NCI-H1417 treated with DMSO at 0.1 percent for 48 hours (cell line): ENCODE results near the gene HEXD.
"Not testable (repeated sequence)": the region's sequence is repeated elsewhere in the genome, so short reads cannot be mapped to it uniquely, and the experiment has no call there.

Source experiments
- DNase-seq: peaks from one replicate; lab custom pipeline; 2025; lab: John Stamatoyannopoulos, UW

The HEXD gene

DNA sequence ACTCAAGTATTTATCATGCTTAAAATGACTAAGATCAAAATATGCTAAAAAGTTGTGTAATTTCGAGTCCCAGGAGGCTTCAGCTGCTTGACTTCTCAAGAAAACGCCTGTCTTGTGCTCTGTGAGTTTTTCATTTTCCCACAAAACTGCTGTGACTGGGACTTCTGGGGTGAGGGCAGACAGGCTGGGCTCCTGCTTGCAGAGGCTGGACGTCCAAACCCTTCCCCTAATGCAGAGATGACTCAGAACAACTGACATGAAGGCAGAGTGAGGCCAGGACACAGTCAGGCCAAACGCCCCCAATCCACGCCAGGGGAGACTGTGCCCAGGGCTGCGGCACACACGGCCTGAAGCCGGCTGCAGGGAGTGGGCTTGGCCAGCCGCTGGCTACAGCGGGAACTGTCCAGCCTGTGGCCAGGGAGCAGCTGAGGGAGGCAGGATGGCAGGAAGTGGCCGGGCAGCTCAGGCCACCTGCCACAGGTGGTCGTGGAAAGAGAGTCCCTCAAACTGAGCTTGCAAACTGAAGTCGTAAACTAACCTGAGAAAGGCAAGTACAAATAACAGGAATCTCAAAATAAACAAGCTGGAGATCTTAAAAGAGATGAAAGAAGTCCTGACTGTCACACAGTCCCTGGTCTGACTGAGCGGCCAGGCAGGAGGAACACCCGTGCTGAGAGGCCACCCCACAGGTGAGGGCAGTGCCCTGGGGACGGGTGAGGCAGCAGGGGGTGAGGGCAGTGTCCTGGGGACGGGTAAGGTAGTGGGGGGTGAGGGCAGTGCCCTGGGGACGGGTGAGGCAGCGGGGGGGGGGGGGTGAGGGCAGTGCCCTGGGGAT, 21.3 kb upstream of the HEXD start:
- DNase-seq = no peak

DNA sequence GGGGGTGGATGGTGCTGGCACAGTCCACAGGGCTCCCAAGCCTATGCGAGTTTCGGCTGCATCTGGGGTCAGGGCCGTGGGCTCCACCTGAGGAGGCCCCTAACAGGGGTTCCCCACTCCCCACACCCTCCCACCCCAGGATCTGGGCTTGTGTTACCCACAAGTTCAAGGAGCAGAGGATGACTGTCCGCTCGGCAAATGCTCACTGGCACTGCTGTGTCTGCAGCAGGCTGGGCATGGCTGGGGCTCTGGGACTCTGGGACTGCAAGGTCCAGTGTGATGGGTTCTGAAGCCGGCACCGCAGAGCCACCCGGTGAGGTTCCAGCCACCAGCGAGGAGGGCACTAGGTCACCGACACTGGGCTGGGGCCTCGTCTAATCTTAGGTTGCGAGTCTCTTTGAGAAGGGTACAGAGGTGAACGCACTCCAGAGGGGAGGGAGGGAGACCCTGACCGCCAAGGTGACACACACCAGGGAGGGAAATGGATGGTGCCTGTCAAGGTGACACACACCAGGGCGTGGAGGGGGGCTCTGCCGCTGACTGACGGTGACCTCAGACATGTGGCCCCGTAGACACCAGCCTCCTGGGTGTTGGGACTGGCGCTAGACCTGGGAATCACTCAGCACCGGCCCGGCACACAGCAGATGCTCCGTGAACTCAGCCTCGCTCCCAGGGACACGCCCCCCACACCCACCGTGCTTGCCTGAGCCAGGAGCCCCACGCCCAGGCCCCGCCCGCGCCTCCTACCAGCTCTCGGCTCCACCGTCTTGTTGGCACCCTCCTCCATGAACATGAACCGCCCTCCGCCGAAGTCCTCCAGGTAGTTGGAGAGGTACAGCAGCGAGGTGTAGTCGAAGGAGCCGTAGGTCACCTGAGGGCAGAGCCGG, 20.5 kb upstream of the HEXD start:
- no peak for DNase-seq

DNA sequence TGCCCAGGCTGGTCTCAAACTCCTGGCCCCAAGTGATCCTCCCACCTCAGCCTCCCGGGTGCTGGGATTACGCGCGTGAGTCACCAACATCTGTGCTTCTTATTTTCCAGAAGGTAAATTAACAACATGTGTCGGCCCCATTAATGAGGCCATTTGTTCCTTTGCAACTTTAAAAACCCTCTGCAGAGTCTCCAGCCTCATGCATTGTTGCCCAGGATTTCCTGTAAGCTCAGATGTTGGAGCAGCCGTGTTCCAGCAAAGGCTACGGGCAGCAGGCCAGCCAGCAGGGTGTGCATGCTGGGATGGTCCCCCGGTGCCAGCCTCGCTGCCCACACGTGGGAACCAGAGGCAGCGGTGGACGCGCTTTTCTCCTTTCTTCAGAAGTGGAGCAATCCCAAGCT, 19.1 kb upstream of the HEXD start:
- no peak for DNase-seq

DNA sequence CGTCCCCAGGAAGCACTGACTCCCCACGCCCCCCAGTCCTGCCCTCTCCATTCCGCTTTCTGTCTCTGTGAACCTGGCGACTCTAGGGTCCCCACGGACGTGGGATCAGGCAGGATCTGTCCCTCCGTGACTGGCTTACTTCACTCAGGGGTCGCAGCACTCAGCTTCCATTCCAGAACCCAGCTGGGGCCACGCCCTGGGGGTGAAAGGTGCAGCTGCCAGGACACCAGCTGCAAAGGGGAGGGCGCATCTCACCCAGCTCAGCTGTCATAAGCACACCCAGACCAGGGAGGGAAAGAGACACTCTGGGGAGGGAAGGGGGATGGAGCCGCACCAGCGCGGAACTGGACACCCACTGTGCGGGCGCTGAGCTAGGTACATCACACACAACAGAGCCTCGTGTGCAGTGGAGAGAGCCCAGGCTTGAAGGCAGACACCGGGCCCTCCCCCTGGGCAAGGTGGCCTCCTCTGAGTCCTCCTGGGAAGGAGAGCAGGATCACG, 18.5 kb upstream of the HEXD start:
- no peak for DNase-seq

DNA sequence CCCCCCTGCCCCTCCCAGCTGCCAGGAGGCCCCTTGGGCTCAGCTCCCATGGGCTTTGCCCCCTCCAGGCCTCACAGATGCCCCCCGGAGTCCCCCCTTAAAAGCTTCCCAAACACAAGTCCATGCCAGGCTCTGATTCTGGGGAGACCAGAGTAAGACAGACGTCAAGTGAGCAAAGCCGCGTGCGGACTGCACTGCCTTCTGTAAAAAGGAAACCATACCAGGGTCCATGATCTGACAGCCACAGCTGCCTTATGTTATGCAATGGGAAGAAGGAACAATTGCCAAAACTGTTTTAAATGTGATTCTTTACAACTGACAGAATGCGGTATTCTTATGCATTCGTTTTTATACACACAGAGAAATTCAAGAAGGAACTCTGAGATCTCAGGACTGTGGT, 17.9 kb upstream of the HEXD start:
- no peak for DNase-seq

DNA sequence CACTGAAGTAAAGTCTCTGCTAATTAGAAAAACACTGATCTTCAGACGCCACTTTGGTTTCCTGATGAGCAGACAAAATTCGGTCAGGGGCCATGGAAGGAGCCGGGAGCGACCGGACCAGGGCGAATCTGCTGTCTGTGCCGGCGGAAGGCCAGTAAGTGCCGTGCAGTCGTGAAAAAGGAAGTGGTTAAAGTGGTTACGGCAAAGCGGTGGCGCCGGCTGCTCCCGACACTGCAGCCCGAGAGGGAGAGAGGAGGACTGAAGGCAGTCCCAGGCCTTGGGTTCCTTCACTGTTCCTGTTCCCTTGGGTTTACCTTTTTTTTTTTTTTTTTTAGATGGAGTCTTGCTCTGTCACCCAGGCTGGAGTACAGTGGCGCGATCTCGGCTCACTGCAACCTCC, 17.3 kb upstream of the HEXD start:
- no peak for DNase-seq

DNA sequence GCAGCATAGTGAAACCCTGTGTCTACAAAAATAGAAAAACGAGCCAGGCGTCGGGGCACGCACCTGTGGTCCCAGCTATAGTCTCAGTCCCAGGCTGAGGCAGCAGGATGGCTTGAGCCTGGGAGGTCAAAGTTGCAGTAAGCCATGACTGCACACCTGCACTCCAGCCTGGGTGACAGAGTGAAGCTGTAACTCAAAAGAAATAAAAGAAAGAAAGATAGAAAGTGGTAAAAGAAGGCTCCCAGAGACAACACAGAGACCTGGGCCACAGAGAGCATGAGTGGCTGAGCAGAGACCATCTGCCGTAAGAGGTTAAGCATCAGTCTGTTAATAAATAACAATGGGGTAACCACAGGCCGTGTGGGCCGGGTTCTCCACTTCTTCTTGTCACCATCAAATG, 15.3 kb upstream of the HEXD start:
- DNase-seq = no peak

DNA sequence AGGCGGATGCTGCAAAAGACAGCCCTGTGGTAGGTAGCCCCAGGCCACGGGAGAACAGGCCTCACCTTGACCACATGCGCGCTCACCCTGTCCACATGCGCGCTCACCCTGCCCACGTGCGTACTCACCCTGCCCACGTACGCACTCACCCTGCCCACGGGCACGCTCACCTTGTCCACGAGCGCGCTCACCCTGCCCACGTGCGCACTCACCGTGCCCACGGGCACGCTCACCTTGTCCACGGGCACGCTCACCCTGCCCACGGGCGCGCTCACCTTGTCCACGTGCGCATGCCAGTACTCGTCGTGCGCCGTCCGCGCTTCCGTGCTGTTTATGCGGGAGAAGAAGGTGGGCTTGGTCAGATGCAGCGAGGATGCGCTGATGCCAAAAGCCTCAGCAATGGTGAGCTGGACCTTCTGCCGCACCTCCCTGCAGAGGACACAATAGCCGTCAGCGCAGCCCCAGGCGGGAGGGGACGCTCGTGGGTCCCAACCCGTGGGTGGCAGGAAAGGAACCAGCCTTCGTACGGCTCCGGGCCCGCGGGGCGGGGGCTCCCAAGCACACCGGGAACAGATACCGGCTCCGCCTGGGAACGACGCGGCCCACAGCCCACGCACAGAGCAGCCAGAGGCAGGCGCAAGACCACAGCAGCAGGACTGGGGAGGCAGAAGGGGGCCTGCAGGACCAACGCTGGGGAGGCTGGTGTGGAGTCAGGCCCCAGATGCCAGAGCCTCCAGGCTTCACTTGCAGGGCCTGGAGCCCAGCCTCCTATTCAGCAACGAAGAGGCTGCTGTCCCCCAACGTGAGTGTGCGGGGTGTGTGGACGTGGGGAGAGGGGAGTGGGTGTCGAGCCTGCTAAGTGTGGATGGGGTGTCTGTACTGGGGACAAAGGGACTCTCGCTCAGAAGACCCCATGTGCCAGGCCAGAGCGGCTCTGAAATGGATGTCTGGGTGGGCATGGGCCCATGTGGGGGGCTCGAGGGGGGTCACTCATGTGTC, 14.2 kb upstream of the HEXD start:
- DNase-seq = no peak

DNA sequence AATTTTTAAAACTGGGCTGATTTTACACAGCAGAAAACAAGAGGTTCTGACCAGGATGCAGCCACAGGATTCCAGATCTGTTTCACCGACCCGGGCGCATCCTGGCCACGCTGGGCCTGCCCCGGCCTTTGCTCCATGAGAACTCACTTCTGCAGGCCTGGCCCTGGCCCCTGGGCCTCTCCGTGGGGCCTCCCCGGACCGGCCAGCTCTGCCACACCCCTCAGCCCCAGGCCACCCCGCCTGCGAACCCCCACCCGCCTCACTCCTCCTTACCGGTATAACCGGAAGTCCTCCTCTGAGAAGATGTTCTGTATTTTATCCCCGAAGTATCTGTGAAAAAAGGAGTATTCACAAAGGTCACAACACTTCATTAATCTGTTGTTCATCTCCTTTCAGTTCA, 13.1 kb upstream of the HEXD start:
- DNase-seq = no peak

DNA sequence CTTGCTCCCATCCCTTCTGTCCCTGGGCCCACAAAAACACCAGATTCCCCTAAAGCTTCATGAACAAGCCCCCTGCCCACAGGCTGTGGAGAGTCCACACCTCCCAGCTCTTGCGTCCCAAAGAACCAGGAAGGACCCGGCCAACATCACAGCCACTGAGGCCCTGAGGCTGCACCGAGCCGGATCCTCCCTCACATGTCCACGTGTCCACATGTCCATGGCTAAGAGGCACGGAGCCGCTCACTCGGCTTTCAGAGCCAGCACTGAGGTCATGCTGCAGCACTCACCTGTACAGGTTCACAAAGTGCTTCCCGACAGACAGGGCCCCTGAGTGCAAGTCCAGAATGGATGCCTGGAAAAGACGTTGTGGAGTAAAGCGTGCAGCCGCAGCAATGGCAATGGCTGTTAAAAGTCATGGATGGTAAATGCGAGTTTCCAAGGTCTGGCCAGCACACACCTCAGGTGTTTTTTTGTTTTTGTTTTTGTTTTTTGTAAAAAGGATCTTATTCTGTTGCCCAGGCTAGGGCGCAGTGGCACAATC, 11.9 kb upstream of the HEXD start:
- DNase-seq = no peak

DNA sequence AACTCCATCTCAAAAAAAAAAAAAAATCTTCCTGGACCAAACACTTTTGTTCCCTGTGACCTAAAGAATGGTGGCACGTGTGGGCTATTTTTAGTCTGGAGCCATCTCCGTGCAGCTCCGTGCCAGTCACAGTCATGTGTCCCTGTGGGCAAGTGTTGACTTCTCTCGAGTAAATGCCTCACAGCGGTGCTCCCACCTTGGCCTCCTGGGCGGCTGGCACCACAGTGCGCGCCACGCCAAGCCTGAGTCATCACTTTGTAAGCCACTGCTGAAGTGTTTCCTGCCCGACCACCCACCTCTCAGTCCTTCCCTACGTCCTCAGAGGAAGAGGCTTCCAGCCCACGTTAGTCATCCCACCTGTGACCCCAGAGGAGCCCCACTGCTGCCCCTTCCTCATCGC, 10.9 kb upstream of the HEXD start:
- no peak for DNase-seq

DNA sequence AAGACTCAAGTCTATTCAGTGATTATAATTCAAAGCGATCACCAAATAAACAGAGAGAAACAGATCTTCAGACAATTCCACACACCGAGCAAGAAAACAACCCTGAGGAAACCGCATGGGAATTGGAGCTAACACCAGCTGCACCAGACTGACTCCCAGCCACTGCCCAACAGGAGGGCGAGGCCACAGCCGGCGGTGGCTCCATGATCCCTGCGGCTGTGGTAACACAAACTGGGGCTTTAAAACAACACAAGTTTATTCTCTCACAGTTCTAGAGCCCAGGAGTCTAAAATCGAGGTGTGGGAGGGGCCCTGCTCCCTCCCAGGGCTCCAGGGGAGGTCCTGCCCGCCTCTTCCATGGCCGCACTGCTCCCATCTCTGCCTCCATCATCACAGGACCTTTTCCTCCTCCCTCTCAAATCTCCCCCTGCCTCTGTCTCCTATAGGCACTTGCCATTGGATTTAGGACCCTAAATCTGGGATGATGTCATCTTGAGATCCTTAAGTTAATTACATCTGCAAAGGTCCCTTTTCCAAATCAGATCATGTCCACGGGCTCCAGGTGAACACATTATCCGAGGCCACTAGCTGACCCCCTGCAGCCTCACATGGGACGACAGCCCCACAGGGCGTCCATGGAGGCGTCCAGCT, 9.7 kb upstream of the HEXD start:
- no peak for DNase-seq

DNA sequence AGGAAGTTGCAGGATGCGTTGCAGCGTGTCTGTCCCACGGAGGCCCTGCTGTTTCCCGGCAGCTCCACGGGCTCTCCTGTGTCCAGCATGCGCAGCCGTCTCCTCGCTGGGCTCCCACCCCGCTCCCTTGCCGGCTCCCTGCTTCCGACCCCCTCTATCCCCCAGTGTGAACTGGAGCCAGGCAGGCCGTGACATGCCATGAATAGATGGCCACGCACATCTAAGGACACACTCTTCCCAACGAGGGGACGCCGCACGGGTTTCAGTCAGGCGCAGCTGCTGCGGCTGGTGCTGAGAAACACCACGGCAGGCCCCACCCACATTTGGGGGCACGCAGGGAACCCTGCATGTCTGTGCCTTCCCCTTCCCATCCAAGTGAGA, 9.2 kb upstream of the HEXD start:
- no peak for DNase-seq

DNA sequence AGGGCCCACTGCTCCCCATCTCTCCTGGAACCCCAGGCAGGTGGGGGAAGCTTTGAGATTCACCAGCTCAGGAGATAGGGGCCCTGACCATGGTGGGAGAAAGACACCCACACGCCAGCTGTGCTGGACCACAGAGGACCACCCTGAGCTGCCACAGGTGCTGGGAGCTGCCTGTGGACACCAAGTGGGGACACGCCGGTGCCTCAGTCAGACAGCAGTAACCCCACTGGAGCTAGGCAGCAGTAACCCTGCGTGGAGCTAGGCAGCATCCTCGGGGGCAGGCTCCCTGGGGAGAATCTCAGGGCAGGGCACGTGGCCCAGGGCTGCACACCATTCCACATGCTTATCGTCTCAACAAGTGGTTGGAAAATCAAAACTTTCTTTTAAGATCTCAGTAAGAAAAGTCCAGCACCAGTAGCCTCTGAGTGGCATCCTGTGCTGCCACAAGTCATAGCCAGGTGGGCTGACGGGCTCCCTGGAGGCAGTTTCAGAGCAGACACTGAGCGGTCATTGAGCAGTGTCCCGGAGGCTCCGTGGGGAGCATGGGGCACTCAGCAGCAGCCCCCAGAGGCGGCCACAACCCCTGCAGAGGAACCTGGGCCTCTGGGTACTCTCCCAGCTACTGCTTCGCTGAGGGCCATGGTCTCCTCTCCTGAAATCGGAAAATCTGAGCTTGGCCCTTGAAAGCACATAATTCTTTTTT, 8.0 kb upstream of the HEXD start:
- DNase-seq = no peak

DNA sequence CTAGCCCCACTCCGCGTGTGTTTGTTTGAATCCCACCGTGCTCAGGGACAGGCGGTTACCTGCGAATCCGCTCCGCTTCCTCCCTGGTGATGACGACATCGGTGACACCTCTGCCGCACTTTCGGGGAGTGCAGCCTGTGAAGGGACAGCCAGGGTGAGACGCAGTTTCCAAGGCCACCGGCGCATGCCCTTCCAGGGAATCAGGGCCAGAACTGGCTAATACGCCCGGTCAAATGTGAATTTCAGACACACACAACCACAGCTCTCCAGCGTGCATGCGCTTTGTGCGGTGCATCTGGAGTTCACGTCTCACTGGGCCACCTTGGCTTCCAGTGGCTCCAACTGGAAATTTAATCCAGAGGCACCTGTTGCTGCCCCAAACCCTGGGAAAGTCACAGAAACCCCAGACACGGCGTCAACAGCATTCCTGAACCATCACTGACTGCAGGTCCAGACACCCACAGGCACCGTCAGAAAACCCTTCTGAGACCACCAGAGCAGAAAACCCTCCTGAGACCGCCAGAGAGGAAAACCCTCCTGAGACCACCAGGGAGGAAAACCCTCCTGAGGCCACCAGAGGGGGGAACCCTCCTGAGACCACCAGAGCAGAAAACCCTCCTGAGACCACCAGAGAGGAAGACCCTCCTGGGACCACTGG, 6.6 kb upstream of the HEXD start:
- no peak for DNase-seq

DNA sequence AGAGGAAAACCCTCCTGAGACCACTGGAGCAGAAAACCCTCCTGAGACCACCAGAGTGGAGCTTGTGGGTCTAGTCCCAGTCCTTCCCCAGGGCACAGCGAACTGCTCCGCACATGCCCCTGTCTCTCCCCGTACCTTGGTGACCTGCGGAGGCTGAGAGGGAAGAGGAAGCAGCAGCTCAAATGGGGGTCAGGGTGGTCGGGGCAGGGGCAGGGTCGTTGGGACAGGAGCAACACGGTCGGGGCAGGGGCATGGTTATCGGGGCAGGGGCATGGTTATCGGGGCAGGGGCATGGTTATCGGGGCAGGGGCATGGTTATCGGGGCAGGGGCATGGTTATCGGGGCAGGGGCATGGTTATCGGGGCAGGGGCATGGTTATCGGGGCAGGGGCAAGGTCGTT, 6.1 kb upstream of the HEXD start:
- not testable (repeated sequence) for DNase-seq

DNA sequence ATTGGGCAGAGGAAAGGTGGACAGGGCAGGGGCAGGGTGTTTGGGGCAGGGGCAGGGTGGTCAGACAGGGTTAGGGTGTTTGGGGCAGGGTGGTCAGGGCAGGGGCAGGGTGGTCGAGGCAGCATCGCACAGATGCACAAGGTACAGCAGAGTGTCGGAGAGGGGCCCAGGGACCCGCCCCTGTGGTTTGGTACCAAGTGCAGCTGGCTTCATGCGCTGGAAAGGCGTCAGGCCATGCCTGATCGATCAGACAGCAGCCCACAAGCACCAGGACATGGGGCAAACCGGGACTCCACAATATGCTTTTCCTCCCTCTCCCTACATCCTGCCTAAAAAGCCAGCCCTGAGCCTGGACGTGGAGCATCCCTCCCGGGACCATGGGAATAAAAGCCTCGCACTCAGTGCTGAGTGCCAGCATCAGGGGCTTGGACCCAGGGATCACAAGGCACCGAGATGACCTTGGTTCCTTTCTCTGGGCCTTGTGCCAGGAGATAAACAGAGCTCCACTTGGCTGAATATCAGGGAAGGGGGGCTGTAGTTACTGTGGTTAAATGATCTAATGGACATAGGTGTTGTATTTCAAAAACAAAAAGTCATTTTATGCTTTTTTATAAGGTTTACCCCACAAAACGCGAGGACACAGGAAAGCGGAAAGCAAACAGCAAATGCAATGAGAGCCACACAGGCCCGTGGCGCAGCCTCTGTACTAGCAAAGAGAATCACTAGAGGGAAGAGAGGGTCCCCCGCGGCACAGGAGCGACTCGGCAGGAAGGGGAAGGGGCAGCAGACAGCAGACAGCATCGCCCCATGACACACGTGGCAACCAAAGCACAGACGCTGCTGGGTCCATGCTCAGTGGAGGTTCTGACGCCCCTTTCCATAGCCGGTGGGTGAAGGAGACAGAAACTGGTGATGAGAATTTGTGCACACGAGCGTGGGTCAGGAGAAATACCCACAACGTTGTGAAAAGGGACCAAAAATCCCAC, 5.3 kb upstream of the HEXD start:
- DNase-seq = no peak

DNA sequence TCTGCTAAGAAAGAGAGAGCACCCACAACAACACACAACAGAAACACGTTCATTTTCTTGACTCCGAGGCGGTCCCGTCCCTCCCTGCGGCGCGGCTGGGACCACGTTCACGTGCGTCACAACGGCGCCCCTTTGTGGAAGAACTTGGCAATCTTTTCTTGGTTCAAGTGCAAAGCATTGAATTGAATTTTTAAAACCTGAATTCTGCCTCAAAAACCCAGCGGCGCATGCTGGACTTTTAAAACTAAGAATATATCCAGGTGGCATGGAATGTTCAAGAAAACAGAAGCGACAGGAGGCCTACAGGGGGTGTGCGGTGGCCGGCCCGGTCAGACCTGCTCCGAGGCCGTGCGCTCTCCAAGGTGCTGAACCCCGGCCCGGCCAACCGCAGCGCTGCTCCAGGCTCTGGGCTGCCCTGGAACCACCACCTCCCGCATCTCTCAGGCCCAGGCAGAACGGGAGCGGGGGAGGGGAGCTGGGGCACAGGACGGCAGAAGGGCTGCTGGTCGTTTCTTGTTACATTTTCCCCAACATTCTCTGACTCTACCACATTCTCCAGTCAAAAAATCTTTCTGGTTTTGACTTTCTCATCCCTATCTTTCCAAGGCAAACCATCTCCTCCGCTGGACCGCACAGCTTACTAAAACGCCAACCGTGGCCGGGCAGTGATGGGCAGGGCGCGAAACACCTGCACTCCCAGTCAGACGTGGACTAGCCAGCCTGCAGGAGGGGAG, 3.4 kb upstream of the HEXD start:
- DNase-seq = no peak
